ENCODE results near the gene RHOU.

Gene RHOU

GRCh38 chr1:228697207-228698016 is 37.9 kb upstream of the RHOU start:
- TF ChIP-seq CTCF (IDR thresholded peaks at IDR 0.05; ENCODE audit: borderline replicate concordance, insufficient read depth, low read depth, low read length) = no peak
- H3K4me3 ChIP-seq (ENCODE audit: low read depth, low read length) = no peak overlapping the region

- no peak for TF ChIP-seq CTCF (IDR thresholded peaks at IDR 0.05; ENCODE audit: borderline replicate concordance, insufficient read depth, low read depth, low read length)
- H3K4me3 ChIP-seq (ENCODE audit: low read depth, low read length) = no peak overlapping the region
Observed at GRCh38 chr1:228698017-228698329, 37.3 kb upstream of the RHOU start.

- TF ChIP-seq CTCF (IDR thresholded peaks at IDR 0.05; ENCODE audit: borderline replicate concordance, insufficient read depth, low read depth, low read length) = no peak
Observed at GRCh38 chr1:228702433-228702832, 32.8 kb upstream of the RHOU start.

GRCh38 chr1:228706305-228706704 is 29.0 kb upstream of the RHOU start:
- no peak overlapping the region for H3K4me3 ChIP-seq (ENCODE audit: low read depth, low read length)
- TF ChIP-seq CTCF (IDR thresholded peaks at IDR 0.05; ENCODE audit: borderline replicate concordance, insufficient read depth, low read depth, low read length) = no peak

More at GRCh38 chr1:228702433-228702832, 32.8 kb upstream of the RHOU start:
- H3K4me3 ChIP-seq (ENCODE audit: low read depth, low read length) = no peak overlapping the region

GRCh38 chr1:228717081-228717480 is 18.2 kb upstream of the RHOU start:
- no peak for TF ChIP-seq CTCF (IDR thresholded peaks at IDR 0.05; ENCODE audit: borderline replicate concordance, insufficient read depth, low read depth, low read length)
- H3K4me3 ChIP-seq (ENCODE audit: low read depth, low read length) = no peak overlapping the region

GRCh38 chr1:228721407-228721806 is 13.9 kb upstream of the RHOU start:
- H3K4me3 ChIP-seq (ENCODE audit: low read depth, low read length) = no peak overlapping the region
- TF ChIP-seq CTCF (IDR thresholded peaks at IDR 0.05; ENCODE audit: borderline replicate concordance, insufficient read depth, low read depth, low read length) = no peak

- H3K4me3 ChIP-seq (ENCODE audit: low read depth, low read length) = no peak overlapping the region
- TF ChIP-seq CTCF (IDR thresholded peaks at IDR 0.05; ENCODE audit: borderline replicate concordance, insufficient read depth, low read depth, low read length) = no peak
Observed at GRCh38 chr1:228723287-228723686, 12.0 kb upstream of the RHOU start.
